ENCODE data around the gene AHSP.
"Not testable (repeated sequence)": the region's sequence is repeated elsewhere in the genome, so short reads cannot be mapped to it uniquely, and the experiment has no call there.

DNA sequence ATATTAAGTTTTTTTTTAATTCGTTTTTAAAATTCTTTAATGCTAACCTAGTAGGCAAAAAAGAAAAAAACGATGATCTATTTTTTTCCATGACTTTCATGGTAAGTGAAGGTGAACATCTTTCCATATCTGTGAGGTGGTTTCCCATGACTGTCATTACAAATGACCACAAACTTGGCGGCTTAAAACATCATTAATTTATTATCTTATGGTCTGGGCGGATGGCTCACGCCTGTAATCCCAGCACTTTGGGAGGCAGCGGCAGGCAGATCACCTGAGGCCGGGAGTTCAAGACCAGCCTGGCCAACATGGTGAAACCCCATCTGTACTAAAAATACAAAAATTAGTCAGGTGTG is 10.5 kb downstream of the AHSP start:
- TF ChIP-seq CTCF, POLR2A (IDR thresholded peaks at IDR 0.05): not testable (repeated sequence)

All from thyroid gland (tissue), 4 donors.